HG03159 (cell line): ENCODE results near the gene KIR3DL1.
"Not testable (repeated sequence)": the region's sequence is repeated elsewhere in the genome, so short reads cannot be mapped to it uniquely, and the experiment has no call there.

Experiments
- ATAC-seq: cut with Tn5 transposase; IDR thresholded peaks from one replicate; pipeline ENCODE4 v1.9.1; 2021; ENCODE audit warnings: mild to moderate bottlenecking, moderate library complexity; ENCODE audit not compliant: unreplicated experiment

Gene KIR3DL1

GRCh38 chr19:54806516-54806838 is 9.8 kb upstream of the KIR3DL1 start:
- ATAC-seq, result no peak

GRCh38 chr19:54814571-54814970 is 1.7 kb upstream of the KIR3DL1 start:
- ATAC-seq, result not testable (repeated sequence)

GRCh38 chr19:54817670-54818536 is 1.6 kb downstream of the KIR3DL1 start:
- ATAC-seq, result no peak

- ATAC-seq, result not testable (repeated sequence)
These were observed 8.1 kb downstream of the KIR3DL1 start for GRCh38 chr19:54824416-54824815.

GRCh38 chr19:54825326-54825725 is 9.1 kb downstream of the KIR3DL1 start:
- ATAC-seq, result not testable (repeated sequence)

- not testable (repeated sequence) for ATAC-seq
These were observed 11.8 kb downstream of the KIR3DL1 start for GRCh38 chr19:54828064-54828463.

GRCh38 chr19:54832496-54832895 is 16.2 kb downstream of the KIR3DL1 start, which contains the start of gene KIR2DS4:
KIR2DS4 (plus strand) TSS chr19:54832676.
- ATAC-seq, result not testable (repeated sequence)

- ATAC-seq, result not testable (repeated sequence)
These were observed 18.9 kb downstream of the KIR3DL1 start for GRCh38 chr19:54835126-54835525.

GRCh38 chr19:54837522-54837921 is 21.3 kb downstream of the KIR3DL1 start:
- not testable (repeated sequence) for ATAC-seq

- ATAC-seq, result not testable (repeated sequence)
These were observed 26.9 kb downstream of the KIR3DL1 start for GRCh38 chr19:54843171-54843570.

GRCh38 chr19:54850061-54850640 is 33.9 kb downstream of the KIR3DL1 start, which contains the start of gene KIR3DL2:
KIR3DL2 (plus strand) TSS chr19:54850443; CDS start chr19:54850476, 33 bp downstream.
- not testable (repeated sequence) for ATAC-seq

GRCh38 chr19:54850930-54851329 is 34.7 kb downstream of the KIR3DL1 start:
- no peak for ATAC-seq

- ATAC-seq, result no peak
These were observed 35.1 kb downstream of the KIR3DL1 start for GRCh38 chr19:54851353-54851752.

- not testable (repeated sequence) for ATAC-seq
These were observed 39.0 kb downstream of the KIR3DL1 start for GRCh38 chr19:54855241-54855640.

GRCh38 chr19:54858476-54858875 is 42.2 kb downstream of the KIR3DL1 start:
- not testable (repeated sequence) for ATAC-seq

GRCh38 chr19:54859421-54859820 is 43.2 kb downstream of the KIR3DL1 start:
- not testable (repeated sequence) for ATAC-seq

- not testable (repeated sequence) for ATAC-seq
These were observed 47.2 kb downstream of the KIR3DL1 start for GRCh38 chr19:54863459-54863858.

GRCh38 chr19:54871696-54872095 is 55.4 kb downstream of the KIR3DL1 start:
- no peak for ATAC-seq

- ATAC-seq, result no peak
These were observed 57.7 kb downstream of the KIR3DL1 start, which contains the start of gene FCAR for GRCh38 chr19:54873990-54874389. FCAR (plus strand) TSS chr19:54874235; CDS start chr19:54874290, 55 bp downstream.

- no peak for ATAC-seq
These were observed 59.2 kb downstream of the KIR3DL1 start for GRCh38 chr19:54875506-54875905.

- ATAC-seq, result no peak
These were observed 61.2 kb downstream of the KIR3DL1 start for GRCh38 chr19:54877471-54877870.
